ENCODE measurements around the gene IRX2. TPM values are rescaled to one million over a fixed set of nuclear protein-coding genes. Genes with fewer than 3 reads are reported as not detected.

The IRX2 gene
- total RNA-seq, 3 donors from 2014 or later = 19.2 to 69.4 (median 26.2) TPM

DNA sequence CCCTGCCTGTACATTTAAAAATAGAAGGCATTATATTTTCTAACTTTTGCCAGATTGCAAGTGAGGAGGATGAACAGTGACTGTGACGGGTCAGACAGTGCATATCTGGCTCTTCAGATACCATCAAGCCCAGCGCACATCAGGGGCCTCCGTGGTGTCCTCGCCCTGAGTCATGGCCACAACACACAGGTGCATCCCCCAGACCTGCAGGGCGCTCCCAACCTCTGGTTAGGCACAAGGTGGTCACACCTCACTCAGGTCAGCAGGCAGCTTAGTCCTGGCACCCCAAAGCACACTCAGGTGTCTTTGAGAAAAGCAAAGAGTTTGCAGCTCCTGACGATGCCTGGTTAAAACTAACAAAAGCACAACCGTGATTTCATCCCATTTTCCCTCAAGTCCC, 28.6 kb downstream of the IRX2 start:
- intact Hi-C loops (cut with DNase I; ENCODE audit: low total_unique reads) = no loop called here
- Histone ChIP-seq H3K4me1 (no peaks in the 10 kb centered on the region), H3K4me3 (no peak overlapping the region), H3K27ac (no peak overlapping the region), H3K27me3 (no peaks in the 10 kb centered on the region), H3K9me3 (no peaks in the 10 kb centered on the region), H3K36me3 (no peaks in the 10 kb centered on the region)
- no peak for DNase-seq (ENCODE audit: low spot score in 2 of 2)
- TF ChIP-seq POLR2A (IDR thresholded peaks at IDR 0.05) (no peak), POLR2AphosphoS5 (IDR thresholded peaks at IDR 0.05) (no peak)
- TF ChIP-seq, protein P1, sequence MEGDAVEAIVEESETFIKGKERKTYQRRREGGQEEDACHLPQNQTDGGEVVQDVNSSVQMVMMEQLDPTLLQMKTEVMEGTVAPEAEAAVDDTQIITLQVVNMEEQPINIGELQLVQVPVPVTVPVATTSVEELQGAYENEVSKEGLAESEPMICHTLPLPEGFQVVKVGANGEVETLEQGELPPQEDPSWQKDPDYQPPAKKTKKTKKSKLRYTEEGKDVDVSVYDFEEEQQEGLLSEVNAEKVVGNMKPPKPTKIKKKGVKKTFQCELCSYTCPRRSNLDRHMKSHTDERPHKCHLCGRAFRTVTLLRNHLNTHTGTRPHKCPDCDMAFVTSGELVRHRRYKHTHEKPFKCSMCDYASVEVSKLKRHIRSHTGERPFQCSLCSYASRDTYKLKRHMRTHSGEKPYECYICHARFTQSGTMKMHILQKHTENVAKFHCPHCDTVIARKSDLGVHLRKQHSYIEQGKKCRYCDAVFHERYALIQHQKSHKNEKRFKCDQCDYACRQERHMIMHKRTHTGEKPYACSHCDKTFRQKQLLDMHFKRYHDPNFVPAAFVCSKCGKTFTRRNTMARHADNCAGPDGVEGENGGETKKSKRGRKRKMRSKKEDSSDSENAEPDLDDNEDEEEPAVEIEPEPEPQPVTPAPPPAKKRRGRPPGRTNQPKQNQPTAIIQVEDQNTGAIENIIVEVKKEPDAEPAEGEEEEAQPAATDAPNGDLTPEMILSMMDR (IDR thresholded peaks at IDR 0.05) = no peak

DNA sequence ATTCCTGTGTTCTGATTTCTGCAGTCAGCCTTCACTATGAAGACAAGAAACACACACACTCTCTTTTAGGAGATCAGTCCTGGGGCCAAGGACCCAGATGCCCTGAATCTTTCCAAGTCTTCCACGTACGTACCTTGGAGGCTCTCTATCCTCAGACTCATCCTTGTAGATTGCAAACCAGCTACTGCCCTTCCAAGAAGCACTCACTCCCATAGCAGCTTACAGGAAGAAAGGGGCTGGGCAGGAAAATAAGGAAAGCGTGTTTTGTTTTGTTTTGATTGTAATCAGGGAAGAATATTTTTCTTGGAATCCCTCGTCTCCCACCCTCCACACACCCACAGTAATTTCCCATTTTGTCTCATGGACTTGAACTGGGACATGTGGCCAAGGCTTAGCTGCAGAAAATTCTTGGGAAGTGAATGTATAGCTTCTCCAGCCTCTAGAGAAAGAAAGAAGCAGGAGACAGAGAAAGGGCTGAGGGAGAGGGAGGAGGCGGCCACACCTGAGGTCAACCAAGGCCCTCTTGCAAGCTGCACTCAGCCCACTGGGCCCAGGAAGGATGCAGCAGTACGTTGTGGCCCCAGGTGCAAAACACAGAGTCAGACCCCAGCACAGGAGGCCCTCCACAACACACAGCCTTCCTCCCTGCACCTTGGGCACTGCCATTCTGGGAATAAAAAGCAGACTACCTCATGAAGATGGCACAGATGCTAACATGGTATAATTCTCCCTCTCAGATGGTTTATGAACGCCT, 29.9 kb downstream of the IRX2 start:
- Histone ChIP-seq H3K4me1 (no peaks in the 10 kb centered on the region), H3K9me3 (no peaks in the 10 kb centered on the region), H3K27ac (no peak overlapping the region), H3K4me3 (no peak overlapping the region), H3K36me3 (no peaks in the 10 kb centered on the region), H3K27me3 (no peaks in the 10 kb centered on the region)
- intact Hi-C loops (cut with DNase I; ENCODE audit: low total_unique reads) = no loop called here
- TF ChIP-seq, protein P1 (IDR thresholded peaks at IDR 0.05) = no peak
- DNase-seq (ENCODE audit: low spot score in 2 of 2) = no peak

DNA sequence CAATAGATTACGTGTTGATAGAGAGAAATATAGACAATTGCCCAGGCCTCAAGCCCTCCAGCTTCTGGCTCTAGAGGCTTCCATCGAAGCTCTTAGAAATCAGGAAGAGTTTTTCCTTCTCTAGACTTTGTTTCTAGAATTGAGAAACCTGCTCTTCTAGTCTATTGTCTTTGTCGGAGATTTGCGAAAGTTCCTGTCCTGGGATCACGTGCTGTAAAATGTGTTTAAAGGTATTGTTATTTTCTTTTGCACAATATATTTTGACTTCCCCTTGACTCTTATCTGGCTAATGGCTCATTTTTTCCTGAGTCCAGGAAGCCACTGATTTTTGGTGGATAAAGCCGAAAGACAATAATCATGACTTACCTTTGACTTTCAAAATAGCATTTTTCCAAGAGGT, 32.1 kb downstream of the IRX2 start:
- H3K27me3 ChIP-seq = no peaks in the 10 kb centered on the region
- H3K27ac ChIP-seq = no peak overlapping the region
- TF ChIP-seq POLR2A (IDR thresholded peaks at IDR 0.05) (no peak), POLR2AphosphoS5 (IDR thresholded peaks at IDR 0.05) (no peak)
- TF ChIP-seq, protein P1 (IDR thresholded peaks at IDR 0.05) = no peak
- no peaks in the 10 kb centered on the region for H3K9me3 ChIP-seq
- DNase-seq (ENCODE audit: low spot score in 2 of 2) = no peak
- H3K4me1 ChIP-seq = no peaks in the 10 kb centered on the region
- H3K36me3 ChIP-seq = no peaks in the 10 kb centered on the region
- intact Hi-C loops (cut with DNase I; ENCODE audit: low total_unique reads) = no loop called here
- no peak overlapping the region for H3K4me3 ChIP-seq

DNA sequence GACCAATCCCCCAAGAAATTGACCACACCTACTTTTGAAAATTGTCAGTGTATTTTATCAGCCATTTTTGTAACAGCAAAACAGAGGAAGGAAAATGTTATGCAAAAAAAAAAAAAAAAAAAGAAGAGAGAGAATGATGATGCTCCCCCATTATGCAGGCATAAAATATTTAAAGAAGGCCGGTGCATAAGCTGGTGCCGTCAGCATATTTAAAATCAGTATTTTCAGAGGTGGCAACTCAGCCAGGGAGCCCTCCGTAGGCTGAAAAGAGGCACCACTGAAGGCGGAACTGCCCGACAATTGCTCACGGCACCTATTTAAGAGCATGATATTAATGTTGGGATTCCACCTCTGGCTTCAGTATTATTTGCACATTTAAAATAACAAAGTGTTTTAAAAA, 33.4 kb downstream of the IRX2 start:
- H3K27me3 ChIP-seq = no peaks in the 10 kb centered on the region
- H3K27ac ChIP-seq = no peak overlapping the region
- intact Hi-C loops (cut with DNase I; ENCODE audit: low total_unique reads) = no loop called here
- H3K9me3 ChIP-seq = no peaks in the 10 kb centered on the region
- H3K36me3 ChIP-seq = no peaks in the 10 kb centered on the region
- no peak overlapping the region for H3K4me3 ChIP-seq
- no peaks in the 10 kb centered on the region for H3K4me1 ChIP-seq
- TF ChIP-seq POLR2A (IDR thresholded peaks at IDR 0.05) = no peak
- TF ChIP-seq POLR2AphosphoS5 (IDR thresholded peaks at IDR 0.05) = no peak
- TF ChIP-seq, protein P1 (IDR thresholded peaks at IDR 0.05) = no peak
- DNase-seq (ENCODE audit: low spot score in 2 of 2) = no peak

DNA sequence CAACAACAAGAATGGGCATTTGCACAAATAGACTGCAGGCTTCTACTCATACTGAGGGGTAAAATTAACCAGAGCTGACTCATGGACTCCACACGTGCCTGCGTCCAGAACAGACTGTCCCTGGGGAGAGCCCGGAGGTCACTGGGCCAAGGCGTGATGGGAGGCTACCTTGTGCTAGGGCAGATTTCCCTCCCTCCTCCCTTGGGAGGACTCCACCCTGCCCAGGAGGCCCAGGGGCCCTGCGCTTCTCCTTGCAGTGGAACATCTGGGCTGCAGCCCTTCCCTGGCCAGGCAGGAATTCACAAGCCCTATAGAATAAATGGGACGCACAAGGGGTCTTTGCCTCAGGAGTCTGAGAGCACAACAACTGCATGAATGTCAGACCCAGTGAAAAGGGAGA, 35.6 kb downstream of the IRX2 start:
- Histone ChIP-seq H3K9me3 (no peaks in the 10 kb centered on the region), H3K27ac (no peak overlapping the region), H3K4me1 (no peaks in the 10 kb centered on the region), H3K4me3 (no peak overlapping the region), H3K36me3 (no peaks in the 10 kb centered on the region), H3K27me3 (no peaks in the 10 kb centered on the region)
- no peak for DNase-seq (ENCODE audit: low spot score in 2 of 2)
- TF ChIP-seq, protein P1 (IDR thresholded peaks at IDR 0.05) = no peak
- TF ChIP-seq POLR2A (IDR thresholded peaks at IDR 0.05) (no peak), POLR2AphosphoS5 (IDR thresholded peaks at IDR 0.05) (no peak)
- intact Hi-C loops (cut with DNase I; ENCODE audit: low total_unique reads) = no loop called here
